Lung (tissue), 12 donors: ENCODE data around the gene CIRBP. TPM values are rescaled to one million over a fixed set of nuclear protein-coding genes. Genes with fewer than 3 reads are reported as not detected.
A peak's percentile ranks its signal among the peaks of the same experiment; 100 is the strongest.

Experiments used
- ATAC-seq: fragments of 200-7000 bp; cut with Tn5 transposase; one replicate; pipeline ENCODE4 v1.9.1; 2020; ENCODE audit warnings: moderate number of reproducible peaks; ENCODE audit not compliant: insufficient read depth, low FRiP score
- DNase-seq, 3 donors: peaks; one replicate each; pipeline ENCODE4 v3.0.0-alpha.2; 2013 to 2017
- H3K27ac ChIP-seq, 2 donors: one replicate each; pipeline ENCODE4 v1.5.1; 2013; ENCODE audit warnings: mild to moderate bottlenecking in 2 of 2, moderate library complexity in 2 of 2, control low read depth in 1 of 2, inconsistent platforms in 1 of 2, low read depth in 1 of 2, low read length in 1 of 2
- H3K27me3 ChIP-seq, 3 donors: one replicate each; pipeline ENCODE4 v1.5.1; 2013; ENCODE audit warnings: low read length in 2 of 3; ENCODE audit not compliant: control insufficient read depth in 3 of 3, insufficient read depth in 3 of 3
- H3K36me3 ChIP-seq, 4 donors: one replicate each; pipeline ENCODE4 v1.5.1; 2013; ENCODE audit warnings: low read length in 4 of 4, mild to moderate bottlenecking in 1 of 4, moderate library complexity in 1 of 4; ENCODE audit not compliant: control insufficient read depth in 4 of 4, insufficient read depth in 4 of 4
- H3K4me1 ChIP-seq, 5 donors: one replicate each; pipeline ENCODE4 v1.5.1; 2013; ENCODE audit warnings: low read length in 5 of 5, mild to moderate bottlenecking in 2 of 5, moderate library complexity in 1 of 5; ENCODE audit not compliant: control insufficient read depth in 5 of 5, insufficient read depth in 5 of 5
- H3K4me3 ChIP-seq: one replicate; pipeline ENCODE4 v1.5.1; 2013; ENCODE audit warnings: mild to moderate bottlenecking, control low read depth, moderate library complexity
- H3K9ac ChIP-seq, 2 donors: one replicate each; pipeline ENCODE4 v1.5.1; 2013; ENCODE audit warnings: low read length in 2 of 2, control low read depth in 1 of 2; ENCODE audit not compliant: insufficient read depth in 1 of 2
- H3K9me3 ChIP-seq, 4 donors: one replicate each; pipeline ENCODE4 v1.5.1; 2013; ENCODE audit warnings: low read length in 3 of 4, mild to moderate bottlenecking in 1 of 4, moderate library complexity in 1 of 4; ENCODE audit not compliant: control insufficient read depth in 4 of 4, insufficient read depth in 3 of 4
- WGBS, 2 donors: extraction: QIAGEN DNeasy Blood & Tissue Kit; methylation state at CpG; one replicate each; pipeline ENCODE4 v1.1.7; 2013; 5-methylcytosine and 5-hydroxymethylcytosine counted together
- polyA plus RNA-seq, 2 donors: library from polyadenylated mRNA; stranded (reverse); fragments of 200-250 nt; gene quantifications; one replicate each; pipeline ENCODE4 v1.2.1, GENCODE V29; 2013
- total RNA-seq, 2 donors: library from RNA; depleted of rRNA in 1 of 2; stranded (reverse); fragments of >200 nt in 1 of 2; gene quantifications; one replicate each; pipeline ENCODE4 v1.2.1, GENCODE V29; 2014 to 2021
- TF ChIP-seq, protein P1 (sequence below): IDR thresholded peaks from 2 replicates; pipeline ENCODE4 v1.5.1; 2012; ENCODE audit warnings: mild to moderate bottlenecking; ENCODE audit errors: control extremely low read depth, extremely low read depth
- donor health status: control.
- donor health status: control.
- donor health status: Bipolar disorder and iron deficiency.
- donor health status: healthy.
- donor health status: DM: yes; HTN: yes; CAD: no.

CIRBP gene
- total and polyA plus RNA-seq, 4 donors = 313 to 488 (median 439) TPM

DNA sequence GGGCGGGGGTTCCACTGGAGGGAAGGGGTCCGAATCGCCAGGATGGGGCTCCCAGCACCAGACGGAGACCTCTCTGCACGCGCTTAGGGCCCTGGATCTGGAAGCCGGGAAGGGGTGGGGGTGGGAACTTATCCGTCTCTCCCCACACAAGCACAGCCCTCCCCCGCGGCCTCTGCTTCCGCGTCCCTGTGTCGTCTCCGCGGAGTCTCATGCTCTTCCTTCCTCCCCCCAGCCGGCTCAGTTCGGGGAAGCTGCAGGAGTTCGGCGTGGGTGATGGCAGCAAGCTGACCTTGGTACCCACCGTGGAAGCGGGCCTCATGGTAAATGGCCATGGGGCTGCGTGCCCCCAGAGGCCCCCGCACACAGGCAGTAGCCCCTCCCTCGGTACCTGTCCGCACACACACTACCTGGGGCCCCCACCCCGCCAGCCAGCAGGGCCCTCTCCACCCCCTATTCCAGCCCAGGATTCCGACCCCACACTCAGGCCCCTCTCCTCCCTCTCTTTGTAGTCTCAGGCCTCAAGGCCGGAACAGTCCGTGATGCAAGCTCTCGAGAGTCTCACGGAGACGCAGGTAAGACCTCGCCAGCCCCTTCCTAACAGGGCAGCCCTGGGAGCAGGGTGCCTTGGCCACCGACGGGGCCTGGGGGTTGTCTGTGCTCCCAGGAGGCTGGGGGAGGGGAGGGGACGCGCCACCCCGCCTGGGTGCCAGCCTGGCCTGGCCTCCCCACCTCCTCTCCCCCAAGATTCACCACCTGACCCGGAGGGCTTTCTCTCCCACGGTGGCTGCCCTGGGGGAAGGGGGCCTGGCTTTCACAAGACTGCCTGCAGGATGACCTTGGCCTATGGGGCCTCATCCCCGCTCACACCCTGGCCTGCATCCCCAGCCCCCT is 17.6 kb upstream of the CIRBP start:
- peaks cover 2 to 27% (median 7%) of the 10 kb centered on the region in 5 donors for H3K4me1 ChIP-seq
- peaks cover 12 to 51% (median 29%) of the 10 kb centered on the region in 4 donors for H3K36me3 ChIP-seq
- H3K4me3 ChIP-seq = peak overlapping the region; percentile 94
- no peak for ATAC-seq
- no peaks in the 10 kb centered on the region for H3K27me3 ChIP-seq
- WGBS, 2 donors = 1% methylated on average over 37 to 41 of the region's 41 CpGs
- peak; percentile 67 to 76 (median 70) for DNase-seq
- H3K27ac ChIP-seq = peak overlapping the region; percentile 97 to 98
- H3K9me3 ChIP-seq = no peaks in the 10 kb centered on the region
- TF ChIP-seq, protein P1, sequence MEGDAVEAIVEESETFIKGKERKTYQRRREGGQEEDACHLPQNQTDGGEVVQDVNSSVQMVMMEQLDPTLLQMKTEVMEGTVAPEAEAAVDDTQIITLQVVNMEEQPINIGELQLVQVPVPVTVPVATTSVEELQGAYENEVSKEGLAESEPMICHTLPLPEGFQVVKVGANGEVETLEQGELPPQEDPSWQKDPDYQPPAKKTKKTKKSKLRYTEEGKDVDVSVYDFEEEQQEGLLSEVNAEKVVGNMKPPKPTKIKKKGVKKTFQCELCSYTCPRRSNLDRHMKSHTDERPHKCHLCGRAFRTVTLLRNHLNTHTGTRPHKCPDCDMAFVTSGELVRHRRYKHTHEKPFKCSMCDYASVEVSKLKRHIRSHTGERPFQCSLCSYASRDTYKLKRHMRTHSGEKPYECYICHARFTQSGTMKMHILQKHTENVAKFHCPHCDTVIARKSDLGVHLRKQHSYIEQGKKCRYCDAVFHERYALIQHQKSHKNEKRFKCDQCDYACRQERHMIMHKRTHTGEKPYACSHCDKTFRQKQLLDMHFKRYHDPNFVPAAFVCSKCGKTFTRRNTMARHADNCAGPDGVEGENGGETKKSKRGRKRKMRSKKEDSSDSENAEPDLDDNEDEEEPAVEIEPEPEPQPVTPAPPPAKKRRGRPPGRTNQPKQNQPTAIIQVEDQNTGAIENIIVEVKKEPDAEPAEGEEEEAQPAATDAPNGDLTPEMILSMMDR = no peak
- H3K9ac ChIP-seq = peak overlapping the region; percentile 46 to 49

- 1% methylated on average over 27 to 30 of the region's 30 CpGs for WGBS, 2 donors
- H3K4me3 ChIP-seq = peak overlapping the region; percentile 22
These were observed 16.8 kb upstream of the CIRBP start for GRCh38 chr19:1252221-1252820.

DNA sequence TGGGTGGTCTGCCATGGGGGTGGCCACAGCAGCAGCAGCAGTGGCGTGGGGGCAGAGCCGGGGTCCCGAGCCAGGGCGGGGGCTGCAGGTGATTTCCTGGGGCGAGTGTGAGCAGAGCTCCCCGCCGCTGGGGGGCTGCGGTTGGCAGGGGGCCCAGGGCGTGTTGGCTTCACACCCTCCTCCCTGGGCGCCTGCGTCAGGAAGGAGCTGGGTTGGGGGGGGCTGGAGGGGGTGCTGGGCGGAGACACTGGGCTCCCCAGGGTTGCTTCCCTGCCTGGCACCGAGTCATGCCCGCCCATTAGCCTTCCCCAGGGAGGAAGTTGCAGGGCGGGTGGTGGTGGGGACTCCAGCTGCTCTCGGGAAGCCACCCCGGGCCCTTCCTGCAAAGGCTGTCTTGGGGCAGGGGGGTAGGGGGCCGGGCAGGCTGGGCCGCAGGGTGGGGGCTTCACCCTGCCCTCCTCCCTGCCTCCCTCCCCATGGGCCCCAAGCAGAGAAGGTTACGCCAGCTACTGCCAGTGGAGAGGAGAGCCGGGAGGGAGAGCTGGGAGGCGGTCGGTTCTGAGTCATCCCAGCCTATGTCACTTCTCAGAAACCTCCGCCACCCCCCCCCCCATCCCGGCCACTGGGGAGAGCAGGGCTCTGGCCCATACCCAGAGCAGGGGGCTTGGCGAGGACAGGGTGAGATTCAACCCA is 16.2 kb upstream of the CIRBP start:
- Histone ChIP-seq H3K36me3 (peaks cover 14 to 62% (median 33%) of the 10 kb centered on the region in 4 donors), H3K4me1 (peaks cover 2 to 27% (median 12%) of the 10 kb centered on the region in 5 donors)
- 0 to 1% methylated on average over 13 to 26 of the region's 26 CpGs for WGBS, 2 donors

More at GRCh38 chr19:1252221-1252820, 16.8 kb upstream of the CIRBP start:
- DNase-seq = peak; percentile 91 to 96 (median 95)
- H3K4me1 ChIP-seq = peaks cover 2 to 30% (median 7%) of the 10 kb centered on the region in 5 donors
- H3K27ac ChIP-seq = peak overlapping the region; percentile 97 to 98
- TF ChIP-seq, protein P1 = no peak
- H3K9ac ChIP-seq = no peak overlapping the region
- no peaks in the 10 kb centered on the region for H3K9me3 ChIP-seq
- no peaks in the 10 kb centered on the region for H3K27me3 ChIP-seq
- ATAC-seq = peak; percentile 25
- peaks cover 14 to 57% (median 33%) of the 10 kb centered on the region in 4 donors for H3K36me3 ChIP-seq

More for the DNA sequence above, 16.2 kb upstream of the CIRBP start:
- Histone ChIP-seq H3K4me3 (peak overlapping the region; percentile 33), H3K27me3 (no peaks in the 10 kb centered on the region), H3K9ac (no peak overlapping the region), H3K9me3 (no peaks in the 10 kb centered on the region), H3K27ac (peak overlapping the region; percentile 97 to 98)
- peak; percentile 84 to 88 (median 87) for DNase-seq
- peak; percentile 38 for ATAC-seq
- TF ChIP-seq, protein P1 = no peak
